H1 (cell line): ENCODE results near the gene RAB43. TPM values are rescaled to one million over a fixed set of nuclear protein-coding genes. Genes with fewer than 3 reads are reported as not detected.

Experiments
- CTCF ChIA-PET: fragments of 300-600 bp; sonication (Branson Sonifier 250); formaldehyde crosslinking; loops from one replicate; lab custom pipeline; 2021; ENCODE audit not compliant: partially characterized antibody; lab: Charles Lee
- POLR2A ChIA-PET: fragments of 300-600 bp; sonication (Branson Sonifier 250); formaldehyde crosslinking; loops from one replicate; lab custom pipeline; 2021; ENCODE audit warnings: inconsistent platforms; ENCODE audit not compliant: partially characterized antibody; lab: Charles Lee
- DNase-seq, 2 experiments: peaks; one replicate each; pipeline versions ENCODE4 v3.0.0 to v3.0.0-alpha.2; 2010 to 2022; ENCODE audit warnings: low spot score in 2 of 2, low read depth in 1 of 2, mixed read lengths in 1 of 2
- FAIRE-seq: peaks from 2 replicates; lab custom pipeline; 2011; peaks lifted over from hg19 to GRCh38; lab: Jason Lieb, UNC
- H2AFZ ChIP-seq: 2 replicates; pipeline ENCODE4 v1.8.1; 2012; ENCODE audit warnings: low read length, inconsistent platforms
- H2AK5ac ChIP-seq: 2 replicates; pipeline ENCODE4 v1.6.1; 2013; ENCODE audit warnings: low read depth, low read length
- H2BK120ac ChIP-seq: replicated peaks from 2 replicates; pipeline ENCODE3; 2013; ENCODE audit warnings: low read depth, low read length, inconsistent platforms
- H2BK12ac ChIP-seq: 2 replicates; pipeline ENCODE4 v1.6.1; 2013; ENCODE audit warnings: low read depth, low read length
- H2BK15ac ChIP-seq: 2 replicates; pipeline ENCODE4 v1.6.1; 2013; ENCODE audit warnings: low read length
- H2BK20ac ChIP-seq: 2 replicates; pipeline ENCODE4 v1.6.1; 2013; ENCODE audit warnings: low read length
- H2BK5ac ChIP-seq: 2 replicates; pipeline ENCODE4 v1.6.1; 2013; ENCODE audit warnings: low read depth, low read length
- H3K14ac ChIP-seq: 2 replicates; pipeline ENCODE4 v1.6.1; 2013; ENCODE audit warnings: inconsistent platforms; ENCODE audit not compliant: insufficient read length
- H3K18ac ChIP-seq: 2 replicates; pipeline ENCODE4 v1.6.1; 2013; ENCODE audit warnings: low read length; ENCODE audit errors: extremely low read depth
- H3K23ac ChIP-seq: 2 replicates; pipeline ENCODE4 v1.6.1; 2013; ENCODE audit warnings: inconsistent platforms; ENCODE audit not compliant: insufficient read length
- H3K23me2 ChIP-seq: 2 replicates; pipeline ENCODE4 v1.6.1; 2013; ENCODE audit warnings: low read depth, low read length
- H3K27ac ChIP-seq: 2 replicates; pipeline ENCODE4 v1.6.1; 2011; ENCODE audit warnings: low read depth, low read length, inconsistent platforms
- H3K27me3 ChIP-seq, 4 experiments: replicated peaks in 1 of 4; 1 replicate in 1 of 4; 2 replicates in 3 of 4; pipeline versions ENCODE4 v1.6.1 to v1.8.1; 2011 to 2013; ENCODE audit warnings: low read length in 3 of 4, mild to moderate bottlenecking in 3 of 4, inconsistent platforms in 2 of 4, mixed read lengths in 2 of 4, moderate library complexity in 1 of 4; ENCODE audit not compliant: control insufficient read depth in 3 of 4, insufficient read depth in 3 of 4; ENCODE audit errors: extremely low read depth in 1 of 4
- H3K36me3 ChIP-seq, 4 experiments: 2 replicates each; pipeline versions ENCODE4 v1.6.1 to v1.8.1; 2011 to 2013; ENCODE audit warnings: mild to moderate bottlenecking in 4 of 4, low read length in 3 of 4, moderate library complexity in 2 of 4, control low read depth in 1 of 4, inconsistent platforms in 1 of 4; ENCODE audit not compliant: insufficient read depth in 4 of 4, control insufficient read depth in 2 of 4
- H3K4ac ChIP-seq: replicated peaks from 2 replicates; pipeline ENCODE3; 2013; ENCODE audit warnings: low read length, low read depth, mixed read lengths, inconsistent platforms; ENCODE audit not compliant: insufficient read length
- H3K4me1 ChIP-seq, 4 experiments: replicated peaks in 1 of 4; 1 replicate in 1 of 4; 2 replicates in 3 of 4; pipeline versions ENCODE4 v1.6.1 to v1.8.1; 2011 to 2013; ENCODE audit warnings: low read length in 3 of 4, inconsistent platforms in 2 of 4, mixed read lengths in 1 of 4; ENCODE audit not compliant: insufficient read depth in 4 of 4, control insufficient read depth in 3 of 4
- H3K4me2 ChIP-seq, 2 experiments: 2 replicates each; pipeline versions ENCODE4 v1.6.1 to v1.8.1; 2011 to 2013; ENCODE audit warnings: low read depth in 2 of 2, low read length in 2 of 2, control low read depth in 1 of 2, inconsistent platforms in 1 of 2, mild to moderate bottlenecking in 1 of 2; ENCODE audit not compliant: insufficient read depth in 1 of 2
- H3K4me3 ChIP-seq, 4 experiments: fragments of 200-600, 300-600 bp in 1 of 4; sonication (generic), shearing (Covaris generic), sonication (Bioruptor Twin) in 1 of 4; 2 replicates each; pipeline versions ENCODE4 v1.5.1 to v1.8.1; 2011 to 2016; ENCODE audit warnings: low read length in 4 of 4, low read depth in 3 of 4, control low read depth in 2 of 4, inconsistent platforms in 2 of 4, mild to moderate bottlenecking in 2 of 4, mixed read lengths in 1 of 4, moderate library complexity in 1 of 4; ENCODE audit not compliant: insufficient read depth in 2 of 4; ENCODE audit errors: extremely low read depth in 1 of 4
- H3K56ac ChIP-seq: replicated peaks from 2 replicates; pipeline ENCODE3; 2013; ENCODE audit warnings: low read depth, mild to moderate bottlenecking, mixed read lengths, low read length, inconsistent platforms; ENCODE audit not compliant: insufficient read length
- H3K79me1 ChIP-seq: 2 replicates; pipeline ENCODE4 v1.6.1; 2013; ENCODE audit warnings: low read depth, low read length, control low read depth
- H3K79me2 ChIP-seq, 2 experiments: 2 replicates each; pipeline versions ENCODE4 v1.6.1 to v1.8.1; 2012 to 2013; ENCODE audit warnings: low read length in 2 of 2, mild to moderate bottlenecking in 2 of 2, inconsistent platforms in 1 of 2; ENCODE audit not compliant: insufficient read depth in 2 of 2, control insufficient read depth in 1 of 2
- H3K9ac ChIP-seq, 4 experiments: replicated peaks in 1 of 4; 1 replicate in 1 of 4; 2 replicates in 3 of 4; pipeline versions ENCODE4 v1.6.1 to v1.8.1; 2011 to 2013; ENCODE audit warnings: low read depth in 3 of 4, low read length in 3 of 4, control low read depth in 2 of 4, mild to moderate bottlenecking in 2 of 4, moderate library complexity in 2 of 4, inconsistent platforms in 1 of 4; ENCODE audit errors: extremely low read depth in 1 of 4
- H3K9me3 ChIP-seq, 2 experiments: 2 replicates each; pipeline versions ENCODE4 v1.6.1 to v1.8.1; 2012 to 2013; ENCODE audit warnings: mild to moderate bottlenecking in 2 of 2, moderate library complexity in 2 of 2, control low read depth in 1 of 2, inconsistent platforms in 1 of 2, low read depth in 1 of 2, low read length in 1 of 2, mixed read lengths in 1 of 2; ENCODE audit not compliant: insufficient read depth in 2 of 2
- H4K20me1 ChIP-seq, 2 experiments: replicated peaks in 1 of 2; 2 replicates each; pipeline versions ENCODE3 to v1.8.1; 2011 to 2013; ENCODE audit warnings: inconsistent platforms in 2 of 2, low read length in 2 of 2, mild to moderate bottlenecking in 1 of 2; ENCODE audit not compliant: insufficient read depth in 2 of 2, control insufficient read depth in 1 of 2
- H4K5ac ChIP-seq: 2 replicates; pipeline ENCODE4 v1.6.1; 2013; ENCODE audit warnings: low read length, low read depth, mixed read lengths, inconsistent platforms; ENCODE audit not compliant: insufficient read length
- H4K8ac ChIP-seq: 2 replicates; pipeline ENCODE4 v1.8.0; 2013; ENCODE audit warnings: mild to moderate bottlenecking, moderate library complexity, low read length, inconsistent platforms; ENCODE audit not compliant: insufficient read depth; ENCODE audit errors: extremely low read depth
- H4K91ac ChIP-seq: replicated peaks from 2 replicates; pipeline ENCODE3; 2013; ENCODE audit warnings: low read length, mixed read lengths, inconsistent platforms; ENCODE audit not compliant: insufficient read length
- ASH2L ChIP-seq: fragments of 200-600, 300-600 bp; sonication (generic); IDR thresholded peaks from one replicate; pipeline ENCODE4 v1.7.1; 2017; ENCODE audit warnings: low read length
- BACH1 ChIP-seq: IDR thresholded peaks from 2 replicates; pipeline ENCODE4 v1.6.1; 2012; ENCODE audit warnings: low read length, improper control_type of control experiment
- CBX5 ChIP-seq: fragments of 300-800, 300-1000 bp; sonication (generic); IDR thresholded peaks from 2 replicates; pipeline ENCODE4 v1.7.1; 2016; ENCODE audit warnings: antibody characterized with exemption, low read length, low read depth
- KDM4A ChIP-seq: IDR thresholded peaks from one replicate; pipeline ENCODE4 v1.7.1; 2012; ENCODE audit warnings: low read depth, mild to moderate bottlenecking, moderate library complexity, low read length, inconsistent platforms; ENCODE audit not compliant: severe bottlenecking
- SIN3A ChIP-seq, 2 experiments: IDR thresholded peaks in 1 of 2; conservative IDR thresholded peaks in 1 of 2; 2 replicates each; pipeline ENCODE4 v1.6.1; 2011 to 2012; ENCODE audit warnings: low read length in 2 of 2, improper control_type of control experiment in 1 of 2, low read depth in 1 of 2, mild to moderate bottlenecking in 1 of 2
- TAF1 ChIP-seq: IDR thresholded peaks from 2 replicates; pipeline ENCODE4 v1.6.1; 2011; ENCODE audit warnings: mild to moderate bottlenecking, low read depth, low read length
- TBP ChIP-seq: IDR thresholded peaks from 2 replicates; pipeline ENCODE4 v1.6.1; 2011; ENCODE audit warnings: low read depth, low read length, improper control_type of control experiment
- YY1 ChIP-seq: IDR thresholded peaks from 2 replicates; pipeline ENCODE4 v1.6.1; 2011; ENCODE audit warnings: low read depth, mild to moderate bottlenecking, low read length
- WGBS, 2 experiments: shearing (Covaris generic) in 1 of 2; methylation state at CpG; one replicate each; pipeline versions ENCODE4 v1.1.6 to v1.1.7; 2013 to 2015; ENCODE audit warnings: low lambda C conversion rate in 2 of 2, mixed read lengths in 2 of 2, inconsistent platforms in 1 of 2, low coverage in 1 of 2, missing lambda C conversion rate in 1 of 2; ENCODE audit not compliant: insufficient replicate concordance in 2 of 2, insufficient coverage in 1 of 2, insufficient read length in 1 of 2; ENCODE audit errors: extremely low coverage in 1 of 2, missing lambda C conversion rate in 1 of 2; 5-methylcytosine and 5-hydroxymethylcytosine counted together
- polyA plus RNA-seq, 7 experiments: library from polyadenylated mRNA; depleted of rRNA in 3 of 7; stranded (reverse) in 5 of 7; unstranded in 2 of 7; fragments of >200 nt in 5 of 7; fragments of 200-250 nt in 2 of 7; gene quantifications; 1 replicate in 5 of 7; 2 replicates in 1 of 7; 4 replicates in 1 of 7; pipeline versions ENCODE4 v1.2.1 to v1.2.3, GENCODE V29; 2011 to 2013; ENCODE audit warnings: missing spikeins in 2 of 7, mixed read lengths in 2 of 7
- total RNA-seq: library from RNA; stranded (reverse); fragmentation: NEBNext Ultra II Directional; extraction: Animal tissue kit (Norgen Biotek cat#: 25700); gene quantifications from 2 replicates; pipeline ENCODE4 v1.2.1, GENCODE V29; 2021

RAB43 gene
- total and polyA plus RNA-seq, 2 of the 8 experiments (the other 6 are each of a cell fraction or from before 2014, with no cell fraction given), result 13.1 to 19.4 TPM

DNA sequence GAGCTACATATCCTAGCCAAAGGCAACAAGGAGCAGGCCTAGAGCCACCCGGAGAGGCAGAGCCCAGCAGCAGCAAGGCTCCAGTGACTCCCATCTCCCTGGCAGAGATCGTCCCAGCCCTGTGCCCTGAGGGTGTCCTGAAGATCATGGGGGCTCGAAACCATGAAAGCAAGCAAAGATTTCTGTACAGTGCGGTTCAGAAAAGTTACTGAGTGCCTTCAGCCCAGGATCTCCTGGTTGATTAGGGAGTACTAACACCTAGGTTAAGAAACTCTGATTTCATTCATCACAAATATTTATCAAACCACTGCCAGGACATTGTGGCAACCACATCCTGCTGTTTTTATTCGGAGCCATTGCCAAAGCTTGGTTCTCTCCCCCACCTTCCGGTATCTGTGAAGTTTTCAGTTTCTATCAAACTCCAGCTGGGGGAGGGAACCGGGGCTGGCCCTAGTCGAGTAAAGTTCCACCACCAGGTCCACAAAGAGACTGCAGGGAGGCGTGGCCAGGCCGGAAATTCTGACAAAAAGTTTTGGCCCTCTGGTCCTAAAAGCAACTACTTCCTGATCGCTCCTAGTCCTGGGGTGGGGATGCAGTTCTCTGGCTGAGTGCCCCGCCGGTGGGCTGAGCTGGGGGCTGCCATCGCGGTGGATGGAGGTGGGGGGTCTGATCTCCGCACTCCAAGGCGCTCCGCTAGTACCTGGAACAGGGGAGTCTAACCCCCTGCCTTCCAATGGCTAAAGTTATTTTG is 1.2 kb downstream of the RAB43 start:
- peak overlapping the region; percentile 41 for H4K5ac ChIP-seq
- peak overlapping the region; percentile 96 for H2BK5ac ChIP-seq
- H3K4ac ChIP-seq, result no peak overlapping the region
- peak overlapping the region; percentile 68 to 82 (median 74) for H3K4me3 ChIP-seq
- H2AK5ac ChIP-seq, result peak overlapping the region; percentile 79; the same call in 1 of the 2 replicates
- CTCF ChIA-PET, result interaction anchor here (1.2 to 3.1 kb wide), 7 partner anchors 12 to 150 kb away, joined by 4 to 13 read pairs (median 6); no protein-coding TSS in a partner anchor
- peak overlapping the region; percentile 63 to 76 (median 72) for H3K9ac ChIP-seq
- POLR2A ChIA-PET, result interaction anchor here (1.0 to 4.4 kb wide), 16 partner anchors 9 to 195 kb away, joined by 3 to 24 read pairs (median 4); partner anchors contain the start of genes CFAP92, CNBP and COPG1
- peak overlapping the region; percentile 86 for H3K27ac ChIP-seq
- H3K36me3 ChIP-seq, result peaks cover 0 to 3% (median 3%) of the 10 kb centered on the region in 4 experiments; a peak in 1 of 8 replicates
- H3K14ac ChIP-seq, result no peak overlapping the region
- H3K56ac ChIP-seq, result no peak overlapping the region
- FAIRE-seq, result peak; percentile 32
- H3K27me3 ChIP-seq, result no peaks in the 10 kb centered on the region
- peaks cover 9 to 40% of the 10 kb centered on the region in 2 experiments for H3K79me2 ChIP-seq
- peak overlapping the region; percentile 56 for H4K91ac ChIP-seq
- peak overlapping the region; percentile 89 to 98 for H3K4me2 ChIP-seq
- peak overlapping the region; percentile 4 for H2BK120ac ChIP-seq
- H4K8ac ChIP-seq, result peak overlapping the region; percentile 75; the same call in 1 of the 2 replicates
- DNase-seq, result peak; percentile 62 to 83
- H3K4me1 ChIP-seq, result peaks cover 12 to 21% (median 16%) of the 10 kb centered on the region in 4 experiments
- H2AFZ ChIP-seq, result no peak overlapping the region
- H2BK12ac ChIP-seq, result peak overlapping the region; percentile 99; the same call in 1 of the 2 replicates
- H2BK15ac ChIP-seq, result no peak overlapping the region
- peaks cover 12% of the 10 kb centered on the region for H3K23me2 ChIP-seq
- no peak overlapping the region for H3K23ac ChIP-seq
- WGBS, 2 experiments, result 10% methylated on average over 18 of the region's 18 CpGs; no CpG with 5 or more reads in 1 of the 2 experiments
- peaks cover 8% of the 10 kb centered on the region for H3K79me1 ChIP-seq
- no peak overlapping the region for H2BK20ac ChIP-seq
- H4K20me1 ChIP-seq, result no peaks in the 10 kb centered on the region
- peak overlapping the region; percentile 89 for H3K18ac ChIP-seq
- H3K9me3 ChIP-seq, result no peaks in the 10 kb centered on the region
- peak; percentile 52 for TF ChIP-seq ASH2L
- peak; percentile 72 for TF ChIP-seq TAF1
- peak; percentile 50; the same call in 1 of the 2 replicates for TF ChIP-seq YY1
- no peak for TF ChIP-seq BACH1
- peak; percentile 61; the same call in 1 of the 2 replicates for TF ChIP-seq TBP
- no peak for TF ChIP-seq CBX5
- TF ChIP-seq SIN3A (conservative IDR thresholded peaks at IDR 0.05 in 1 of 2, IDR thresholded peaks at IDR 0.05 in 1 of 2; ENCODE audit: low read depth in 1 of 2, low read length in 2 of 2), result peak; percentile 54 to 82; a peak in 1 of 4 replicates
- peak; percentile 40 for TF ChIP-seq KDM4A
